ENCODE measurements around the gene PRICKLE3.

The PRICKLE3 gene

GRCh38 chrX:49220100-49220499 lies 33.9 kb upstream of the PRICKLE3 start:
- no peaks in the 10 kb centered on the region for H3K27me3 ChIP-seq (ENCODE audit: control insufficient read depth, insufficient read depth, low read length)
- no peaks in the 10 kb centered on the region for H3K36me3 ChIP-seq (ENCODE audit: control insufficient read depth, insufficient read depth, low read length)
- H3K9me3 ChIP-seq (ENCODE audit: control insufficient read depth, low read length), result no peaks in the 10 kb centered on the region
- no peak overlapping the region for H3K9ac ChIP-seq (ENCODE audit: low read length)
- H3K4me1 ChIP-seq (ENCODE audit: control insufficient read depth, insufficient read depth, low read length), result no peaks in the 10 kb centered on the region
- H3K4me3 ChIP-seq (ENCODE audit: low read length), result no peak overlapping the region

- no peak overlapping the region for H3K4me3 ChIP-seq (ENCODE audit: low read length)
- no peaks in the 10 kb centered on the region for H3K9me3 ChIP-seq (ENCODE audit: control insufficient read depth, low read length)
- H3K27me3 ChIP-seq (ENCODE audit: control insufficient read depth, insufficient read depth, low read length), result no peaks in the 10 kb centered on the region
- no peaks in the 10 kb centered on the region for H3K36me3 ChIP-seq (ENCODE audit: control insufficient read depth, insufficient read depth, low read length)
- H3K4me1 ChIP-seq (ENCODE audit: control insufficient read depth, insufficient read depth, low read length), result no peaks in the 10 kb centered on the region
- no peak overlapping the region for H3K9ac ChIP-seq (ENCODE audit: low read length)
Measured at GRCh38 chrX:49214996-49215526, 28.9 kb upstream of the PRICKLE3 start.

- Histone ChIP-seq H3K4me3 (ENCODE audit: low read length) (no peak overlapping the region), H3K9ac (ENCODE audit: low read length) (no peak overlapping the region), H3K4me1 (ENCODE audit: control insufficient read depth, insufficient read depth, low read length) (no peaks in the 10 kb centered on the region), H3K9me3 (ENCODE audit: control insufficient read depth, low read length) (no peaks in the 10 kb centered on the region), H3K36me3 (ENCODE audit: control insufficient read depth, insufficient read depth, low read length) (no peaks in the 10 kb centered on the region), H3K27me3 (ENCODE audit: control insufficient read depth, insufficient read depth, low read length) (no peaks in the 10 kb centered on the region)
Measured at GRCh38 chrX:49214416-49214815, 28.2 kb upstream of the PRICKLE3 start.

- no peak overlapping the region for H3K4me3 ChIP-seq (ENCODE audit: low read length)
- H3K27me3 ChIP-seq (ENCODE audit: control insufficient read depth, insufficient read depth, low read length), result no peaks in the 10 kb centered on the region
- no peak overlapping the region for H3K9ac ChIP-seq (ENCODE audit: low read length)
- H3K9me3 ChIP-seq (ENCODE audit: control insufficient read depth, low read length), result no peaks in the 10 kb centered on the region
- H3K36me3 ChIP-seq (ENCODE audit: control insufficient read depth, insufficient read depth, low read length), result no peaks in the 10 kb centered on the region
- no peaks in the 10 kb centered on the region for H3K4me1 ChIP-seq (ENCODE audit: control insufficient read depth, insufficient read depth, low read length)
Measured at GRCh38 chrX:49212861-49213260, 26.7 kb upstream of the PRICKLE3 start.

- Histone ChIP-seq H3K4me3 (ENCODE audit: low read length) (no peak overlapping the region), H3K9ac (ENCODE audit: low read length) (no peak overlapping the region), H3K27me3 (ENCODE audit: control insufficient read depth, insufficient read depth, low read length) (no peaks in the 10 kb centered on the region), H3K4me1 (ENCODE audit: control insufficient read depth, insufficient read depth, low read length) (no peaks in the 10 kb centered on the region), H3K36me3 (ENCODE audit: control insufficient read depth, insufficient read depth, low read length) (no peaks in the 10 kb centered on the region), H3K9me3 (ENCODE audit: control insufficient read depth, low read length) (no peaks in the 10 kb centered on the region)
Measured at GRCh38 chrX:49212209-49212608, 26.0 kb upstream of the PRICKLE3 start.

GRCh38 chrX:49211074-49211473 lies 24.9 kb upstream of the PRICKLE3 start:
- Histone ChIP-seq H3K4me1 (ENCODE audit: control insufficient read depth, insufficient read depth, low read length) (no peaks in the 10 kb centered on the region), H3K9me3 (ENCODE audit: control insufficient read depth, low read length) (no peaks in the 10 kb centered on the region), H3K4me3 (ENCODE audit: low read length) (no peak overlapping the region), H3K36me3 (ENCODE audit: control insufficient read depth, insufficient read depth, low read length) (no peaks in the 10 kb centered on the region), H3K9ac (ENCODE audit: low read length) (no peak overlapping the region), H3K27me3 (ENCODE audit: control insufficient read depth, insufficient read depth, low read length) (no peaks in the 10 kb centered on the region)

GRCh38 chrX:49210406-49210805 lies 24.2 kb upstream of the PRICKLE3 start:
- H3K4me1 ChIP-seq (ENCODE audit: control insufficient read depth, insufficient read depth, low read length), result no peaks in the 10 kb centered on the region
- no peak overlapping the region for H3K4me3 ChIP-seq (ENCODE audit: low read length)

GRCh38 chrX:49209434-49210251 lies 23.5 kb upstream of the PRICKLE3 start:
- Histone ChIP-seq H3K4me1 (ENCODE audit: control insufficient read depth, insufficient read depth, low read length) (no peaks in the 10 kb centered on the region), H3K9me3 (ENCODE audit: control insufficient read depth, low read length) (no peaks in the 10 kb centered on the region), H3K27me3 (ENCODE audit: control insufficient read depth, insufficient read depth, low read length) (no peaks in the 10 kb centered on the region), H3K4me3 (ENCODE audit: low read length) (no peak overlapping the region), H3K36me3 (ENCODE audit: control insufficient read depth, insufficient read depth, low read length) (no peaks in the 10 kb centered on the region), H3K9ac (ENCODE audit: low read length) (no peak overlapping the region)

More at GRCh38 chrX:49210406-49210805, 24.2 kb upstream of the PRICKLE3 start:
- H3K36me3 ChIP-seq (ENCODE audit: control insufficient read depth, insufficient read depth, low read length), result no peaks in the 10 kb centered on the region
- H3K27me3 ChIP-seq (ENCODE audit: control insufficient read depth, insufficient read depth, low read length), result no peaks in the 10 kb centered on the region
- no peak overlapping the region for H3K9ac ChIP-seq (ENCODE audit: low read length)
- no peaks in the 10 kb centered on the region for H3K9me3 ChIP-seq (ENCODE audit: control insufficient read depth, low read length)

GRCh38 chrX:49208399-49208798 lies 22.2 kb upstream of the PRICKLE3 start:
- Histone ChIP-seq H3K4me1 (ENCODE audit: control insufficient read depth, insufficient read depth, low read length) (no peaks in the 10 kb centered on the region), H3K9ac (ENCODE audit: low read length) (no peak overlapping the region), H3K27me3 (ENCODE audit: control insufficient read depth, insufficient read depth, low read length) (no peaks in the 10 kb centered on the region), H3K9me3 (ENCODE audit: control insufficient read depth, low read length) (no peaks in the 10 kb centered on the region), H3K4me3 (ENCODE audit: low read length) (no peak overlapping the region), H3K36me3 (ENCODE audit: control insufficient read depth, insufficient read depth, low read length) (no peaks in the 10 kb centered on the region)

- Histone ChIP-seq H3K4me1 (ENCODE audit: control insufficient read depth, insufficient read depth, low read length) (no peaks in the 10 kb centered on the region), H3K9ac (ENCODE audit: low read length) (no peak overlapping the region), H3K27me3 (ENCODE audit: control insufficient read depth, insufficient read depth, low read length) (no peaks in the 10 kb centered on the region), H3K9me3 (ENCODE audit: control insufficient read depth, low read length) (no peaks in the 10 kb centered on the region), H3K4me3 (ENCODE audit: low read length) (no peak overlapping the region), H3K36me3 (ENCODE audit: control insufficient read depth, insufficient read depth, low read length) (no peaks in the 10 kb centered on the region)
Measured at GRCh38 chrX:49206543-49206942, 20.4 kb upstream of the PRICKLE3 start.

GRCh38 chrX:49205443-49205842 lies 19.3 kb upstream of the PRICKLE3 start:
- Histone ChIP-seq H3K4me3 (ENCODE audit: low read length) (no peak overlapping the region), H3K36me3 (ENCODE audit: control insufficient read depth, insufficient read depth, low read length) (no peaks in the 10 kb centered on the region), H3K9me3 (ENCODE audit: control insufficient read depth, low read length) (no peaks in the 10 kb centered on the region), H3K4me1 (ENCODE audit: control insufficient read depth, insufficient read depth, low read length) (no peaks in the 10 kb centered on the region), H3K9ac (ENCODE audit: low read length) (no peak overlapping the region), H3K27me3 (ENCODE audit: control insufficient read depth, insufficient read depth, low read length) (no peaks in the 10 kb centered on the region)

GRCh38 chrX:49204709-49205108 lies 18.5 kb upstream of the PRICKLE3 start:
- H3K9me3 ChIP-seq (ENCODE audit: control insufficient read depth, low read length), result no peaks in the 10 kb centered on the region
- no peaks in the 10 kb centered on the region for H3K27me3 ChIP-seq (ENCODE audit: control insufficient read depth, insufficient read depth, low read length)
- H3K9ac ChIP-seq (ENCODE audit: low read length), result no peak overlapping the region
- H3K4me1 ChIP-seq (ENCODE audit: control insufficient read depth, insufficient read depth, low read length), result no peaks in the 10 kb centered on the region
- H3K4me3 ChIP-seq (ENCODE audit: low read length), result no peak overlapping the region
- no peaks in the 10 kb centered on the region for H3K36me3 ChIP-seq (ENCODE audit: control insufficient read depth, insufficient read depth, low read length)
